ENCODE data around the gene FRMD4A.

DNA sequence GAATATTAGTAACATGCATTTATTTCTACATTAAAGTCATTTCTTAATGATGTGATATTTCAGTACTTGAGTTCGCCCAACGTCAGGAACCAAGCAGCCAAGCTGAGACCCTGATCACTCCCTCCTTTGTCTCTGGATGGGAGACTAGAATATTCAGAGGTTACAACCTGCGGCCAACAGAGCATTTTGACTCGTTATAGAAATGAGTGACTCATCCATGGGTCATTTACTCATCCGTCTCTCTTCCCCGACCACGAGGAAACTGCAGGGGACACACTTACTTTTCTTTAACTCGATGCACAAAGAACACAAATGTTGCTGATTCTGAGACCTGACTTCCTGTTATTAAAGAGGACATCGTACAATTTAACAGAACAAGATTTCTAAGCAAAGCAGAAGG is 343.3 kb downstream of the FRMD4A start:
- TF ChIP-seq, protein P1, sequence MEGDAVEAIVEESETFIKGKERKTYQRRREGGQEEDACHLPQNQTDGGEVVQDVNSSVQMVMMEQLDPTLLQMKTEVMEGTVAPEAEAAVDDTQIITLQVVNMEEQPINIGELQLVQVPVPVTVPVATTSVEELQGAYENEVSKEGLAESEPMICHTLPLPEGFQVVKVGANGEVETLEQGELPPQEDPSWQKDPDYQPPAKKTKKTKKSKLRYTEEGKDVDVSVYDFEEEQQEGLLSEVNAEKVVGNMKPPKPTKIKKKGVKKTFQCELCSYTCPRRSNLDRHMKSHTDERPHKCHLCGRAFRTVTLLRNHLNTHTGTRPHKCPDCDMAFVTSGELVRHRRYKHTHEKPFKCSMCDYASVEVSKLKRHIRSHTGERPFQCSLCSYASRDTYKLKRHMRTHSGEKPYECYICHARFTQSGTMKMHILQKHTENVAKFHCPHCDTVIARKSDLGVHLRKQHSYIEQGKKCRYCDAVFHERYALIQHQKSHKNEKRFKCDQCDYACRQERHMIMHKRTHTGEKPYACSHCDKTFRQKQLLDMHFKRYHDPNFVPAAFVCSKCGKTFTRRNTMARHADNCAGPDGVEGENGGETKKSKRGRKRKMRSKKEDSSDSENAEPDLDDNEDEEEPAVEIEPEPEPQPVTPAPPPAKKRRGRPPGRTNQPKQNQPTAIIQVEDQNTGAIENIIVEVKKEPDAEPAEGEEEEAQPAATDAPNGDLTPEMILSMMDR (IDR thresholded peaks at IDR 0.05), result no peak
- TF ChIP-seq EP300 (IDR thresholded peaks at IDR 0.05), result no peak
- no peak for TF ChIP-seq POLR2A (IDR thresholded peaks at IDR 0.05)
